Erythroblast (primary cell): ENCODE results near the gene CPNE5.

Experiments
- GATA1 ChIP-seq: IDR thresholded peaks from 2 replicates; pipeline ENCODE4 v1.6.1; 2011; ENCODE audit warnings: low read depth, mild to moderate bottlenecking, control low read depth, low read length, moderate library complexity
- POLR2A ChIP-seq: IDR thresholded peaks from 2 replicates; pipeline ENCODE4 v1.6.1; 2011; ENCODE audit warnings: mild to moderate bottlenecking, low read length

DNA sequence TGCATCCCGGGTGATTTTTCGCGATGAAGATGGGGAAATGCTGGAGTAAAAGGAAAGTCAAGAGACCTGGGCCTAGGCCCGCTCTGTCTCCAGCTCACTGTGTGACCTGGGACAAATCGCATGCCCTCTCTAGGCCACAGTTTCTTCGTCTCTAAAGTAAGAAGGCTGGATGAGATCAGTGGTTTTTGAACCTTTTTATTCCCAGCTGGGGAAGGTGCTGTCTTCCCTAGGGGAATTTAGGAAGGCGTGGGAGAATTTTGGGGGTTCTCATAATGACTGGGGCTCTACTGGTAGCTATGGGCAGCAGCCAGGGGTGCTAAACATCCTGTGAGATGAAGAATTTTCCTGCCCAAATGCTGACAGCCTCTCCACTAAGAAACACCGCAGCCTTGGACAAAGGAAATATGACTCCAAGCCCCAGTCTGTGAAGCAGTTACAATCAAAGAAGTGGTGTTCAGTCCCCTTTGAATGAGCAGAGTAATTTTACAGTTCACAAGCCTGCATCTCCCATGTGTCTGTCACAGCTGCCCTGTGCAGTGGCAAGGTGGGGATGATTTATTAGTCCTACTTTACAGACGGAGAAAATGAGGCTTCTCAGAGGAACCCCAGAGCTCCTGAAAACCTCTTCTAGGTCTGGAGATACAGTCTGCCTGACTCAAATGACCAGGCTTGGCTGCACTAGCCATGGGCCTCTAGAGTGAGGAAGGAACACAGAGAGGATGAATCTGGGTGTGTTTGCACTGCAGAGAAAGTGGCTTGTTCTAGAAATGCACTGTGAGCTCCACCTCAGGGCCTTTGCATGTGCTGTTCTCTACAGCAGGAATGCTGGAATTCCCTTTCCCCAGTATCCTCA is 84.4 kb downstream of the CPNE5 start:
- TF ChIP-seq POLR2A: no peak
- no peak for TF ChIP-seq GATA1
